ENCODE data around the gene MORC2. TPM values are rescaled to one million over a fixed set of nuclear protein-coding genes. Genes with fewer than 3 reads are reported as not detected.

MORC2 gene
- total and polyA plus RNA-seq, 2 of the 13 experiments (the other 11 are each of a cell fraction or from before 2014, with no cell fraction given) = 11.9 to 18.3 TPM

DNA sequence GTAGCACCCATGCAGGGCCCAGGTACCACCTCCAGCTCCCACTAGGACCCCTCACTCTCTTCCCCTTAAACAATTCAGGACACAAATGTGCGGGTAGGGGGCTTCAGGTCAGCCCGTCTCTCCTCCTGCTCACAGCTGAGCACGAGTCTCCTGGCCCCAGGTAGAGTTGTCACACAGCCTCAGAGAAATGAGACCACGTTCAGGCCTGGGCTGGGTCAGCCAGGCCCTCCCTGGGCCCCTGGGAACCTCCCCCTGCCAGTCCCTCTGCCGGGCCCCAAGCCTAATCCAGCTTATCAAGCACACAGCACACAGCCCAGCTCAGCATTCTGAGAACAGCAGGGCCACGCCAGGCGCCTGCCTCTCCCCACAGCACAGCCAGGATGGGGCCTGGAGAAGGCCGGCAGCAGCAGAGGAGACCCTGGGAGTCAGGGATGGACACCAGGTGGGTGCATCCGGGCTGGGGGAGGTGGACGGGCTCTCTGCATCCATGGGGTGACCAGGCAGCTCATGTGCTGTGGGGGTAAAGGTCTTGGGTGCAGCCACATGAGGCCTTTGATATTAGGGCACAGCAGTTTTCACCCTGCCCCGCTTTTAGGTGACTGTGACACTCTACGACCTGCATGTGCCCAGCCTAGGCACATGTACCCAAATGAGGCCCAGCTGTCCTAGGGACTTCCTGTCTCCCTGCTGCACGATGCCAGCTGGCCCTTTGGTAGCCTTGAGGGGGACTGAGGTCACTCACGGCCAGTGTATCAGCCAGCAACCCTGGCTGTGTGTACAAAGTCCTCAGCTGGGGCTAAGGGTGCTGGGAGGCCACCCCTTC lies 87.0 kb downstream of the MORC2 start (continued):
- TF ChIP-seq, protein P1, sequence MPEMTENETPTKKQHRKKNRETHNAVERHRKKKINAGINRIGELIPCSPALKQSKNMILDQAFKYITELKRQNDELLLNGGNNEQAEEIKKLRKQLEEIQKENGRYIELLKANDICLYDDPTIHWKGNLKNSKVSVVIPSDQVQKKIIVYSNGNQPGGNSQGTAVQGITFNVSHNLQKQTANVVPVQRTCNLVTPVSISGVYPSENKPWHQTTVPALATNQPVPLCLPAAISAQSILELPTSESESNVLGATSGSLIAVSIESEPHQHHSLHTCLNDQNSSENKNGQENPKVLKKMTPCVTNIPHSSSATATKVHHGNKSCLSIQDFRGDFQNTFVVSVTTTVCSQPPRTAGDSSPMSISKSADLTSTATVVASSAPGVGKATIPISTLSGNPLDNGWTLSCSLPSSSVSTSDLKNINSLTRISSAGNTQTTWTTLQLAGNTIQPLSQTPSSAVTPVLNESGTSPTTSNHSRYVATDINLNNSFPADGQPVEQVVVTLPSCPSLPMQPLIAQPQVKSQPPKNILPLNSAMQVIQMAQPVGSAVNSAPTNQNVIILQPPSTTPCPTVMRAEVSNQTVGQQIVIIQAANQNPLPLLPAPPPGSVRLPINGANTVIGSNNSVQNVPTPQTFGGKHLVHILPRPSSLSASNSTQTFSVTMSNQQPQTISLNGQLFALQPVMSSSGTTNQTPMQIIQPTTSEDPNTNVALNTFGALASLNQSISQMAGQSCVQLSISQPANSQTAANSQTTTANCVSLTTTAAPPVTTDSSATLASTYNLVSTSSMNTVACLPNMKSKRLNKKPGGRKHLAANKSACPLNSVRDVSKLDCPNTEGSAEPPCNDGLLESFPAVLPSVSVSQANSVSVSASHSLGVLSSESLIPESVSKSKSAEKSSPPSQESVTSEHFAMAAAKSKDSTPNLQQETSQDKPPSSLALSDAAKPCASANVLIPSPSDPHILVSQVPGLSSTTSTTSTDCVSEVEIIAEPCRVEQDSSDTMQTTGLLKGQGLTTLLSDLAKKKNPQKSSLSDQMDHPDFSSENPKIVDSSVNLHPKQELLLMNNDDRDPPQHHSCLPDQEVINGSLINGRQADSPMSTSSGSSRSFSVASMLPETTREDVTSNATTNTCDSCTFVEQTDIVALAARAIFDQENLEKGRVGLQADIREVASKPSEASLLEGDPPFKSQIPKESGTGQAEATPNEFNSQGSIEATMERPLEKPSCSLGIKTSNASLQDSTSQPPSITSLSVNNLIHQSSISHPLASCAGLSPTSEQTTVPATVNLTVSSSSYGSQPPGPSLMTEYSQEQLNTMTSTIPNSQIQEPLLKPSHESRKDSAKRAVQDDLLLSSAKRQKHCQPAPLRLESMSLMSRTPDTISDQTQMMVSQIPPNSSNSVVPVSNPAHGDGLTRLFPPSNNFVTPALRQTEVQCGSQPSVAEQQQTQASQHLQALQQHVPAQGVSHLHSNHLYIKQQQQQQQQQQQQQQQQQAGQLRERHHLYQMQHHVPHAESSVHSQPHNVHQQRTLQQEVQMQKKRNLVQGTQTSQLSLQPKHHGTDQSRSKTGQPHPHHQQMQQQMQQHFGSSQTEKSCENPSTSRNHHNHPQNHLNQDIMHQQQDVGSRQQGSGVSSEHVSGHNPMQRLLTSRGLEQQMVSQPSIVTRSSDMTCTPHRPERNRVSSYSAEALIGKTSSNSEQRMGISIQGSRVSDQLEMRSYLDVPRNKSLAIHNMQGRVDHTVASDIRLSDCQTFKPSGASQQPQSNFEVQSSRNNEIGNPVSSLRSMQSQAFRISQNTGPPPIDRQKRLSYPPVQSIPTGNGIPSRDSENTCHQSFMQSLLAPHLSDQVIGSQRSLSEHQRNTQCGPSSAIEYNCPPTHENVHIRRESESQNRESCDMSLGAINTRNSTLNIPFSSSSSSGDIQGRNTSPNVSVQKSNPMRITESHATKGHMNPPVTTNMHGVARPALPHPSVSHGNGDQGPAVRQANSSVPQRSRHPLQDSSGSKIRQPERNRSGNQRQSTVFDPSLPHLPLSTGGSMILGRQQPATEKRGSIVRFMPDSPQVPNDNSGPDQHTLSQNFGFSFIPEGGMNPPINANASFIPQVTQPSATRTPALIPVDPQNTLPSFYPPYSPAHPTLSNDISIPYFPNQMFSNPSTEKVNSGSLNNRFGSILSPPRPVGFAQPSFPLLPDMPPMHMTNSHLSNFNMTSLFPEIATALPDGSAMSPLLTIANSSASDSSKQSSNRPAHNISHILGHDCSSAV (CRISPR knock-in tag; IDR thresholded peaks at IDR 0.05; ENCODE audit: borderline replicate concordance) = no peak
- no peak; the same call in 1 of the 2 replicates for TF ChIP-seq PHF8 (CRISPR knock-in tag; IDR thresholded peaks at IDR 0.05)
- TF ChIP-seq ZNF207 (IDR thresholded peaks at IDR 0.05; ENCODE audit: borderline replicate concordance) = no peak
- TF ChIP-seq JUND (CRISPR knock-in tag; IDR thresholded peaks at IDR 0.05) = peak; percentile 41; the same call in 1 of the 2 replicates
- peak; percentile 26; the same call in 1 of the 2 replicates for TF ChIP-seq MIER3 (CRISPR knock-in tag; IDR thresholded peaks at IDR 0.05; ENCODE audit: borderline replicate concordance)
- TF ChIP-seq ZNF460 (CRISPR knock-in tag; IDR thresholded peaks at IDR 0.05; ENCODE audit: borderline replicate concordance) = no peak
- no peak for TF ChIP-seq ZNF598 (CRISPR knock-in tag; IDR thresholded peaks at IDR 0.05; ENCODE audit: borderline replicate concordance)
- TF ChIP-seq, protein P2, sequence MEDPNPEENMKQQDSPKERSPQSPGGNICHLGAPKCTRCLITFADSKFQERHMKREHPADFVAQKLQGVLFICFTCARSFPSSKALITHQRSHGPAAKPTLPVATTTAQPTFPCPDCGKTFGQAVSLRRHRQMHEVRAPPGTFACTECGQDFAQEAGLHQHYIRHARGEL (CRISPR knock-in tag; IDR thresholded peaks at IDR 0.05) = no peak
- no peak for TF ChIP-seq MATR3 (CRISPR knock-in tag; IDR thresholded peaks at IDR 0.05)
- no peak for TF ChIP-seq RARG (CRISPR knock-in tag; IDR thresholded peaks at IDR 0.05; ENCODE audit: low read depth)
- no peak for TF ChIP-seq ZBTB1 (CRISPR knock-in tag; IDR thresholded peaks at IDR 0.05; ENCODE audit: borderline replicate concordance)
- TF ChIP-seq ZNF24 (IDR thresholded peaks at IDR 0.05) = no peak
- peak; percentile 85 for TF ChIP-seq PITX1 (CRISPR knock-in tag; IDR thresholded peaks at IDR 0.05)
- no peak for TF ChIP-seq ZNF761 (CRISPR knock-in tag; conservative IDR thresholded peaks at IDR 0.05)
- TF ChIP-seq, protein P3, sequence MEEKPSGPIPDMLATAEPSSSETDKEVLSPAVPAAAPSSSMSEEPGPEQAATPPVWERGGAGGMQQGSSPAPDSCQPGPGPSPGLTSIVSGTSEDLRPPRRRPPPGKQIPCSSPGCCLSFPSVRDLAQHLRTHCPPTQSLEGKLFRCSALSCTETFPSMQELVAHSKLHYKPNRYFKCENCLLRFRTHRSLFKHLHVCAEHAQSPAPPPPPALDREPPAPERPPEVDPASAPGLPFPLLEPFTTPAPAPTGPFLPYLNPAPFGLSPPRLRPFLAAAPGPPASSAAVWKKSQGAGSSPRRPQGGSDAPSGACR (CRISPR knock-in tag; IDR thresholded peaks at IDR 0.05) = no peak
- peak; percentile 86 for TF ChIP-seq ZFX (CRISPR knock-in tag; IDR thresholded peaks at IDR 0.05; ENCODE audit: low read depth)
- TF ChIP-seq ZNF326 (CRISPR knock-in tag; IDR thresholded peaks at IDR 0.05; ENCODE audit: borderline replicate concordance) = no peak
- TF ChIP-seq, protein P4, sequence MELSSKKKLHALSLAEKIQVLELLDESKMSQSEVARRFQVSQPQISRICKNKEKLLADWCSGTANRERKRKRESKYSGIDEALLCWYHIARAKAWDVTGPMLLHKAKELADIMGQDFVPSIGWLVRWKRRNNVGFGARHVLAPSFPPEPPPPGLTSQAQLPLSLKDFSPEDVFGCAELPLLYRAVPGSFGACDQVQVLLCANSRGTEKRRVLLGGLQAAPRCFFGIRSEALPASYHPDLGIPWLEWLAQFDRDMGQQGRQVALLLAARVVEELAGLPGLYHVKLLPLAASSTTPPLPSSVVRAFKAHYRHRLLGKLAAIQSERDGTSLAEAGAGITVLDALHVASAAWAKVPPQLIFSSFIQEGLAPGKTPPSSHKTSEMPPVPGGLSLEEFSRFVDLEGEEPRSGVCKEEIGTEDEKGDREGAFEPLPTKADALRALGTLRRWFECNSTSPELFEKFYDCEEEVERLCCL (CRISPR knock-in tag; IDR thresholded peaks at IDR 0.05; ENCODE audit: borderline replicate concordance) = no peak

All from HepG2 (cell line).